ENCODE data around the gene ECI1.

- no peak for TF ChIP-seq CTCF (IDR thresholded peaks at IDR 0.05)
- TF ChIP-seq POLR2A (IDR thresholded peaks at IDR 0.05) = no peak
- TF ChIP-seq EP300 (IDR thresholded peaks at IDR 0.05) = no peak
Observed at GRCh38 chr16:2288726-2289125, 37.3 kb upstream of the ECI1 start.

Data from tibial nerve (tissue), 4 donors.